HG03460 (cell line): ENCODE data around the gene PRIMPOL.
"Not testable (repeated sequence)": the region's sequence is repeated elsewhere in the genome, so short reads cannot be mapped to it uniquely, and the experiment has no call there.

ENCODE experiments used
- ATAC-seq: cut with Tn5 transposase; IDR thresholded peaks from one replicate; pipeline ENCODE4 v1.9.1; 2021; ENCODE audit not compliant: unreplicated experiment

Gene PRIMPOL

GRCh38 chr4:184702114-184702513 is 52.6 kb downstream of the PRIMPOL start:
- no peak for ATAC-seq

GRCh38 chr4:184705692-184706091 is 56.2 kb downstream of the PRIMPOL start:
- no peak for ATAC-seq

DNA sequence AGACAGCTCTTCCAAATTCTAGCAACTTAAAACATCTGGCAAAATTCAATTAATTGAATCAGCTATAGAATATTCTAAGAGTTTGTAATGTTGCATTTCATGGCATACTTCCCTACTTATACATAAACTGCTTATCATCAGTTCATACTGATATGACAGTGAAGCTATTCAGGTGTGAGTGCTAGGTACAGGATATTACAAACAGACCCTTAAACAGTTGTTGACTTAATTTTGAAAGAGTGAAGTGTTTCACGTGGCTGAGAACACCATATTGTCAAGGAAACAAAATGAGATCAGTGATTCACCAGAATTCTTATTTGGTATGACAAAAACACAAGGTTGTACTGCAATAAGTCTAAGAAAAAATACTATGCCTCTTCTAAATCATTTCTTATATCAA is 56.9 kb downstream of the PRIMPOL start:
- no peak for ATAC-seq

DNA sequence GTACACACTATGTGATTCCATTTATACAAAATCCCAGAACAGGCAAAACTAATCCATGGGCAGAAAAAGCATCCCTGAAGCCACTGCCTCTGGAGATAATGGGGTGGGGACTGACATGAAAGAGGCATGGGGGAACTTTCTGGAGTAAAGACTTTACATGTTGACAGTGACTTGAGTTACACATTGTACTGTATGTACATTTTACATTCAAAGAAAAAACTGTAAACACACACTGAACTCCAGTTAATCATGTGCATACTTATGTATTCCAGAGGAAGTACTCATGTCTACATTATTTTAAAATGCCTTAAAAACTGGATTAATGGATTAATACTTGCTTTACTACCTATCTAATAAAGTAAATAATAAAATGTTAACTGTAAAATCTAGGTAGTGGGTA is 62.8 kb downstream of the PRIMPOL start:
- no peak for ATAC-seq

DNA sequence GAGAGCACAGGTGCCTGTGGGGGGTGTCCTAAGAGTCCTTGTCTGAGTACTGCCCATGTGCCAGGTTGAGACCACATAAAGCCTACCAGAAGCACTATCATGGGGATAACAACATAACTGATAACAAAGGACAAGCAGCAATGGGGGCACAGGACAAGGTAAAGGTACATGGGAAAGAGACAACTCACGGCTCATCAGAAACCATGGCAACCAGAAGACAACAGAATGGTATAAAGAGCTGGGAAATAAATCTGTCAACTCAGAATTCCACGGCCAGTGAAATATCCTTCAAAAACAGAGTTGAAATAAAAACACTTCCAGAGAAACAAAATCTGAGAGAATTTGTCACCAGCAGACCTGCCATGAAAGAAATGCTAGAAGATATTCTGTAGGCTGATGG is 64.3 kb downstream of the PRIMPOL start:
- ATAC-seq, result no peak

GRCh38 chr4:184715526-184715925 is 66.0 kb downstream of the PRIMPOL start:
- ATAC-seq, result no peak

DNA sequence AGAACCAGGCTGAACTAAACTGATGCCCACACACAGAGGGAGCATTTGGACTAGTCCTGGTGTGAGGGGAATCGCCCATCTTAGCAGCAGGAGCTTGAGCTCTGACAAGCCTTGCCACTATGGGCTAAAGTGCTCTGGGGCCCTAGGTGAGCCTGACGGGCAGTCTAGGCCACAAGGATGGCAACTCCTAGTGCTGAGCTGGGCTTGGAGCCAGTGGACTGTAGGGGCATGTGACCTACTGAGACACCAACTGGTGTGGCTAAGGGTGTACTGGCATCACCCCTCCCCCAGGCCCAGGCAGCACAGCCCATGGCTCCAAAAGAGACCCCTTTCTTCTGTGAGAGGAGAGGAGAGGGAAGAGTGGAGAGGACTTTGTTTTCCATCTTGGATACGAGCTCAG is 69.9 kb downstream of the PRIMPOL start:
- ATAC-seq, result no peak

- no peak for ATAC-seq
These were observed 71.7 kb downstream of the PRIMPOL start for GRCh38 chr4:184721254-184721653.

- ATAC-seq, result no peak
These were observed 73.3 kb downstream of the PRIMPOL start for GRCh38 chr4:184722798-184723197.

- no peak for ATAC-seq
These were observed 77.9 kb downstream of the PRIMPOL start for GRCh38 chr4:184727430-184727829.

- ATAC-seq, result no peak
These were observed 79.3 kb downstream of the PRIMPOL start for GRCh38 chr4:184728858-184729257.

GRCh38 chr4:184729946-184730345 is 80.4 kb downstream of the PRIMPOL start:
- no peak for ATAC-seq

DNA sequence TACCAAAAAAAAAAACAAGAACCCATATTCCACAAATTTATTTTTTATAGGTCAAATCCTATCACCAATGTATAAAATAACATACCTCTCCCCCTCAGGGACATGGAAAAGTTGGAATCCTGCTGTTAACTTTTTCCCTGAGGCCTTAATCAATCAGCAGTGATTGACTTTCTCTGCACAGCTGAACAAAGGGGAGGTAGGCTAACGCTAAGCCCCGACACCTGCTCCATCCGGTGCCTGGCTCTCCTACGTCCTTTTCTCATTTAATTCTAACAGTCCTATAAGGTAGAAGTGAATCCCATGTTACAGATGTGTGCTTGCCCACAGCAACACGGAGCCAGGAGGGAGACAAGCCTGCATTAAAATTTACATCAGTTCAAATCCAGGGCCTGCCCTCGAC is 81.5 kb downstream of the PRIMPOL start:
- no peak for ATAC-seq

- ATAC-seq, result no peak
These were observed 82.6 kb downstream of the PRIMPOL start for GRCh38 chr4:184732126-184732525.

GRCh38 chr4:184733654-184734524 is 84.4 kb downstream of the PRIMPOL start, which contains the start of gene CENPU:
TSS of gene CENPU (minus strand) at chr4:184734096. CDS start at chr4:184734062, 34 bp downstream.
- ATAC-seq, result peak; percentile 88

GRCh38 chr4:184734758-184735157 is 85.2 kb downstream of the PRIMPOL start:
- no peak for ATAC-seq

DNA sequence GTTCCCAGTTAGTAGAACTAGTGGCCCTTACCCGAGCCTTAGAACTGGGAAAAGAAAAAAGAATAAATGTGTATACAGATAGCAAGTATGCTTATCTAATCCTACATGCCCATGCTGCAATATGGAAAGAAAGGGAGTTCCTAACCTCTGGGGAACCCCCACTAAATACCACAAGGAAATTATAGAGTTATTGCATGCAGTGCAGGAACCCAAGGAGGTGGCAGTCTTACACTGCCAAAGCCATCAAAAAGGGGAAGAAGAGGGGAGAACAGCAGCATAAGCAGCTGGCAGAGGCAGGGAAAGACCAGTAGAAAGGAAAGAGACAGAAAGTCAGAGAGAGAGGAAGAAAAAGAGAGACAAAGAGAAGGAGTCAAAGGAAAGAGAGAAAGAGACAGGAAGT is 90.0 kb downstream of the PRIMPOL start:
- ATAC-seq, result not testable (repeated sequence)

DNA sequence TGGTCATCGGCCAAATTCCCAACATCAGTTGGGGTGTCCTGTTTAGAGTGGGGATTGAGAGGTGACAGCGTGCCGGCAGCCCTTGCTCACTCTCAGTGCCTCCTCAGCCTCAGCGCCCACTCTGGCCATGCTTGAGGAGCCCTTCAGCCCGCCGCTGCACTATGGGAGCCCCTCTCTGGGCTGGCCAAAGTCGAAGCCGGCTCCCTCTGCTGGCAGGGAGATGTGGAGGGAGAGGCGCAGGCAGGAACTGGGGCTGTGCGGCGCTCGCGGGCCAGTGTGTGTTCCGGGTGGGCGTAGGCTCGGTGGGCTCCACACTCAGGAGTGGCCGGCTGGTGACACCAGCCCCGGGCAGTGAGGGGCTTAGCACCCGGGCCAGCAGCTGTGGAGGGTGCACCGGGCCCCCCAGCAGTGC is 91.4 kb downstream of the PRIMPOL start:
- ATAC-seq, result no peak

GRCh38 chr4:184741651-184742050 is 92.1 kb downstream of the PRIMPOL start:
- ATAC-seq, result not testable (repeated sequence)

DNA sequence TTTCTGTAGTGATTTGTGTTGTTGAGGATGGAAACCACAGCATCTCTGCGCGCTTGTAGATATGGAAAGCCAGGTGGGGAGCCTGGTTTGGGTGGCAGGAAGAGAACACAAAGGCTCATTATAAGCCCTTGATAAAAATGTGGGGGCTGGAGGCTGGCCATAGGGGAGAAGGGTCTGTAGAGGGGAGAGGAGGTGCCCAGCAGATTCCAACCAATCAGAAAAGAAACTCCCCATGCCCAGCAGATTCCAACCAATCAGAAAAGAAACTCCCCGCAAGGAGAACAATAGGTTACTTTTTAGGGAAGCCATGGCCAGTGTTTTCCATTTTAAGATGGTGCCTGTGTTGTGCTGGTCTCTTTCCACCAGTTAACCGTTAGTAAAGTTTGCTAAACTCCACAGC is 94.1 kb downstream of the PRIMPOL start:
- ATAC-seq, result no peak

- ATAC-seq, result no peak
These were observed 94.7 kb downstream of the PRIMPOL start for GRCh38 chr4:184744236-184744635.
